Occipital lobe (tissue), 2 donors: ENCODE measurements around the gene RBMS1. TPM values are rescaled to one million over a fixed set of nuclear protein-coding genes. Genes with fewer than 3 reads are reported as not detected.

Source experiments
- DNase-seq: peaks from one replicate; lab custom pipeline; 2025; lab: John Stamatoyannopoulos, UW
- total RNA-seq: library from RNA; depleted of rRNA; stranded (reverse); fragments of >200 nt; gene quantifications from one replicate; pipeline ENCODE4 v1.2.3, GENCODE V29; 2014

The RBMS1 gene
- total RNA-seq, 1 donor from 2014 or later = 7.8 TPM

DNA sequence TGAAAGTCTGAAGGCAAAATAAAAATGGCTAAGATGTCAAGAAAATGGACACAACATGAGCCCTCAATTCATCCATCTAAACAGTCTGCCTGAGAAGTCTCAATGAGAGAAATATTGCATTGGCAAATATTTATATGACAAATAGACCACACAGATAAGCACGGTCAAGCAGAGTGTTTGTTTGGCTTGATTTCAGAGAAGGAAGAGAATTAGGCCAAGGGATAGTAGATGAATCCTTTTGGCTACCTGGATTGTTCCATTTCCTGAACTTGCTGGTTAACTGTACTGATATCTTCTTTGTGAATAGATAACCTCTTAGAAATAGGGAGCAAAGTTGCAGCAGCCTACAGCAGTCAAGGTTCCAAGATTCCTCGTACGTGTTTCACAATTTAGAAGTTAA is 129.6 kb downstream of the RBMS1 start:
- no peak for DNase-seq

DNA sequence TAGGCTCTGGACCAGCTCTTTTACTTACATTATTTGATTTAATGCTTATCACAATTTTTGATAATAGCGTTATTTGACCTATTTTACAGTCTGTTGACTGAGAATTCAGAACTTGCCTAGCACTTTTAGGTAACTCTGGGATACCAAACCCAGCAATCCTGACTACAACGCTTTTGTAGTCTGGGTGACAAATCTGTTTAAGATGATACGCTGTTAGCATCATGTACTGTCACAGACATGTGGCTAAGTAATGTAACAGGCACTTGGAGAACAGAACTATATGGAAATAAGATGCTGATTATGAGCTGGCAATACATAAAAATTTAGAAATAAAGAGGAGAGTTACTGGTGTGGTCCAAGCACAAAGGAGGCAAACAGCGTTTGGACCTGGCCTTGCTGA is 130.6 kb downstream of the RBMS1 start:
- DNase-seq = no peak

- no peak for DNase-seq
Measured at GRCh38 chr2:160362541-160362940, 131.1 kb downstream of the RBMS1 start.

DNA sequence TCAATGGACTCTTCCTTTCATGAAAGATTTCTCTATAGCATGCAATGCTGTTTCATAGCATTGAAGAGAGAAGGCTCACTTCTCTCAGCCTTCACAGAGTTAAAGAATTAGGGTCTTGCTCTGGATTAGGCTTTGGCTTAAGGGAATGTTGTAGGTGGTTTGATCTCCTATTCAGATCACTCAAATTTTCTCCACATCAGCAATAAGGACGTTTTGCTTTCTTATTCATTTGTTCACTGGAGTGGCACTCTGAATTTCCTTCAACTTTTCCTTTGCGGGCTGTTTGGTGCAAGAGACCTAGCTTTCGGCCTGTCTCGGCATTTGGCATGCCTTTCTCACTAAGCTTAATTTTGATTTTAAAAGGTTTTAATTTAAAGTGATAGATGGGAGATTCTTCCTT is 131.6 kb downstream of the RBMS1 start:
- no peak for DNase-seq

GRCh38 chr2:160360089-160360757 is 133.4 kb downstream of the RBMS1 start:
- DNase-seq = no peak

- no peak for DNase-seq
Measured at GRCh38 chr2:160358046-160358445, 135.6 kb downstream of the RBMS1 start.

- DNase-seq = no peak
Measured at GRCh38 chr2:160356485-160356884, 137.1 kb downstream of the RBMS1 start.

- DNase-seq = no peak
Measured at GRCh38 chr2:160355080-160355479, 138.5 kb downstream of the RBMS1 start.

GRCh38 chr2:160354677-160355076 is 138.9 kb downstream of the RBMS1 start:
- no peak for DNase-seq

DNA sequence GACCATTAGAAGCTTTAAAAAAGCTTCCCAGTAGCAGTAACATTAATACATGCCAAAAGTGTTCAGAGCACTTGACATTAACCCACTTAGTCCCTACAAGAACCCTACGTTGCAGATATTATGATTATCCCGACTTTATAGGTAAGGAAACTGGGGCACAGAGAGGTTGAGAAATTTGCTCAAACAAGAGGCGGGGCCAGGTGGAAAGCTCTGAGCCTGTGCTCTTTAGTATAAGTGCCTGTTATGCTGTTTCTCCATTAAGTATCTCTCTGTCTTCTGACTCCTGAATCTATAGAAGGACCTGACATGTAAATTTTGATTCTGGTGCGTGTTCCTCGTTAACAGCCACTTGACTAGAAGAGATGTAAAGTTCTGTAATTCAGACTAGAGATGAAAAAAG is 139.8 kb downstream of the RBMS1 start:
- no peak for DNase-seq

DNA sequence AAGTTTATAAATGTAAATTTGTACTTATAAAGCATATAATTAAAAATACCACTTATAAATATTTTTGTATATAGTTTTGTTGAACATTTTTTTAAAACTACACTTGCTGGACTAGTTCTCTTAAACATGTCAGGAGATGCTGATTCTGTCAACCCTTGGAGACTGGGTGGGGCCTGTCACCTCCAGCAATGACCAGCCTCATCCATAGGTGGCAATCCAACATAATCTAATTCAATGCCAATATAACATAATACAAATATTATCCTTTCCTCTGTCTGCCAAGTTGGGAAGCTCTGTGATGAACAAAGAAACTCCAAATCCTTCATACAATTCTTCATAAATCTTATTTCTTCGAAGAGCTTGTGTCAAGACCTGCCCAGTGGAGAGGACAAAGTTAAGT is 140.4 kb downstream of the RBMS1 start:
- DNase-seq = no peak

- no peak for DNase-seq
Measured at GRCh38 chr2:160352500-160352899, 141.1 kb downstream of the RBMS1 start.

- DNase-seq = no peak
Measured at GRCh38 chr2:160351956-160352355, 141.7 kb downstream of the RBMS1 start.

- DNase-seq = no peak
Measured at GRCh38 chr2:160349306-160349705, 144.3 kb downstream of the RBMS1 start.

DNA sequence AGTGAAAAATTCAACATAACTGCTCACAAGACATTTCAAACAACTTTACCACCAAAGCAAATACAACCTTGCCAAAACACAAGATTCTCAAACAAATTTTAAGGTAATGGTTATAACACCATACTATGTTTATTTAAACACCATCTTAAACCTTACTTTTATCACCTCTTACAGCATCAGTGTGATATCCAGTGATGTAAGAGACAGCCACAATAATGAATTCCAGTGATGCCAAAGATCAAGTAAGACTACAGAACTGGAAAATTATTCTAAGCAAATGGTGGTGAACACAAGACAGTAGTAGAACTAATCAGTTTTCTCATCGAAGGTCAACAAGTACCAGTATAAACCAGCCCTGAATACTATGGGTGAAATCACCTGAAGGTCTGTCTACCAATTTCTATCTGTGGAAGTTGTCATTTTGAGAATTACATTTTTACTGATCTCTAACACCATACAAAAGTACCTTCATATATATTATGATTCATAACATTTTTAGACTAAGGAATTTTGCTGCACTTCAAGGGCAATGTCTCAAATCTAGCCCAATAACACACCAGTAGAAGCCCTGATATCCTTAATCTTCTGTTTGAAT is 146.2 kb downstream of the RBMS1 start:
- no peak for DNase-seq

DNA sequence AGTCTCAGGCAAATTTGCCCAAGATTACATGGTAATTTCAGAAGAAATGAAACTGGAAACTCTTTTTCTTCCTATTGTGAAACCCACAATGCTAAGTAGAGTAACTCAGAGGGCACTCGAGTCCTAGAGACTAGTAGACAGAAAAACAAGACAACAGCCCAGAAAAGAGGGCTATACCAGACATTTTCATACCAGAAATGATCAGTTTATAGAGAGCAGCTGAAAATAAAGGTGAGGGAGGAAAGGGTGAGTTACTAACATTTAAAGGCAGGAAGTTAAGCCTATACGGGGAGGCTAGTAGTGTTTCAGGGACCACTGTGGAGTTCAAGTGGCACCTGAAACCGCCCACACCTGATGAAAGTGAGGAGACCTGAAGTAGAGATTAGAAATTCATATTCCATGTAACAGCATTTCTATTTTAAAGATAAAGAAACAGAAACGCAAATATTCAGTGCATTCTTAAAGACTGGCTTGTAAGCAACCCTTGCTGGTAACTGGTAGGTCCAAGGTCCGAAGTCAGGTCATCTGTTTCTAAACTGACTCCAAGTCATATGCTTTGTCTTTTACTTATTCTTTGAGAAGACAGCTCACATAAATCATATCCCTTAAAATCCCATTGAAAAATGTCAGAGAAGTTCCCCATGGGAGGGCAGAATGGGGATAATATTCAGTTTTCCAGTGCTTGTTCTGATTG is 148.4 kb downstream of the RBMS1 start:
- DNase-seq = no peak

DNA sequence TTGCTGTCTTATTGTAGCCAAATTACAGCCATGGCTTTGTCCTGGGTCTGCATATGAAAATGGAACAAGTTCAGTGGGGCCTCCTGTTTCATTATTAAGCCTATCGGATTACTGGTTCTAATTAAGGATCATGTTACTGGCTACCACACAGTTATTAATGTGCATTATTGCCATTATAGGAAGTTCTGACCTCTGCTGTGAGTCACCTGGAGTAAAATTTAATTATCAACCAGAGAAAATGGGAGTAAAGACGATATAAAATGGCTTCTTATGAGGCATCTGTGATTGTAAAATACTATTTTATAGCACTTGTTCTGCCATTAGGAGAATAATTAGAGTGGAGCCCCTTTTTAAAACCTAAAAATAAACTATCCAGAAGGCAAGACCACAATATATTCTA is 150.2 kb downstream of the RBMS1 start:
- DNase-seq = no peak

DNA sequence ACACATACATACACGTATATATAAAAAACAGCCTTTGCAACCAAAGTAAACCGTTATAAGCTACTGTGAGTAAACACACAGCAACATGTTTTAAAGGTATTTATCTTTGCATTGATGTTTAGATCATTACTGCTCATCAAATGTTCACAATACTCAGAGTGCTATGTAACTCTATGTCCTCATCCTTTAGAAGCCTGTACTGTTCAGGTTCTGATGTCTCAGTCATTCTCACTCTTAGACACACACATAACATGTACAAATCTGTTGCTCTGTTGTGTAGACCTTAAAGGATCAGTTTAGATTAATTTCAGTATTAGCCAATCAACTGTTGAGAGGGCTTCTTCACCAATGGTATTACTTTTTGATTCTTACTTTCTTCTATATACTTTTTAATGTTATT is 153.9 kb downstream of the RBMS1 start:
- DNase-seq = no peak

GRCh38 chr2:160338901-160339685 is 154.5 kb downstream of the RBMS1 start:
- DNase-seq = no peak

DNA sequence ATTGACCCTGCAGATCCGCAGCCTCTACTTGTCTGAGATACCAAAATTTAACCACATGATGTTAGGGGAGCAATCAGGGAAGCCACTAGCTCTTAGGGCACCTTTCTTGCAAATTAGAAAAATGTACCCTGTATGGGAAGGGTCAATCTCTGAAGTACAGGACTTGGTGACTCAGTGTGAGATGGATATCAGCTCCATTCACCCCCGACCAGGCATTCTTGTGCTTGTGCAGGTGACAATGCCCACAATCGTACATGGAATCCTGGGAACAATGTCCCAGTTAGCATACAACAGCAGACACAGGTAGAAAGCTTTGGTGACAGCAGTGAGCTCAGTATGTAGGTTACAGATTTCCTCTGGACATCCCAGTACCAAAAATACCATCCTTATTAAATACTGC is 155.9 kb downstream of the RBMS1 start:
- no peak for DNase-seq

- no peak for DNase-seq
Measured at GRCh38 chr2:160336635-160337034, 157.0 kb downstream of the RBMS1 start.

DNA sequence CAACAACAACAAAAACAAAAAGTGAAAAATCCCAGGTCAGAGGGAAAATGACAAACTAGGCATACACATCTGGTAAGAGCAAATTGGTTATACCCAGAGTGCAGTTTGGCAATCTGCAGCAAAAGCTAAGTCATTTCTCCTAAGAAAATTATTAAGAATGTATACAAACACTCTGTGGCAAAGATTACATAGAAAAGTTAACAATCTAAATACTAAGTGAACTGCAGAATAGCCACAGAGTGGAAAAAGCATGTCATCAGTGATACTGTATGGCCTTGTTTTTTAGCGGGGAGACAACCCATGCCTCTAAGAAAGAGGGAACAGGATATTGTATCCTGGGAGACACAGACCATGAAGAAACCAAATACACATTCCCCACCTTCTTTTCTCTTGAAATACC is 157.5 kb downstream of the RBMS1 start:
- DNase-seq = no peak
